Measurements from ENCODE around the gene FOXP1. TPM values are rescaled to one million over a fixed set of nuclear protein-coding genes. Genes with fewer than 3 reads are reported as not detected.

Gene FOXP1
- total RNA-seq, 4 donors from 2014 or later: 13.2 to 46.6 (median 29.2) TPM

DNA sequence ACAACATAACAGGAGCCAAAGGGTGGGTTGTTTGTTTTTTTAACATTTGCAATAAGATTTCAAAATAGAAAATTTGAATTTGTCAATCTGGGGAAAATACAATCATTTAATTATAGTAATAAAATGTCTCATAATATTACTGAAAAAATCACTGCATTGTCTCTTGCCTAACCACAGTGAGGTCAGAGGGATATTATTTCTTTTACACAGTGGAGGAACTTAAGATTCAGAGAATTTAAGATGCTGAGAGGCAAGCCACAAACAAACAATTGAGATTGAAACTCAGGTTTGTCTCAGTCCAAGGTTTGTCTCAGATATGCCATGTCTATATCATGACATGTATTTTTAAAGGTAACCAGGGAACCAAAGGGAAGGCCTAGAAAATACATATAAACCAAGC is 428.7 kb downstream of the FOXP1 start:
- no peaks in the 10 kb centered on the region for H3K4me1 ChIP-seq
- DNase-seq: no peak
- intact Hi-C loops (cut with DNase I; ENCODE audit: low total_unique reads) (no loop called here), in situ Hi-C loops (cut with MboI; ENCODE audit: low sequenced_read_pairs in 4 of 4) (no loop called here)
- no peak overlapping the region for H3K4me3 ChIP-seq
- no peaks in the 10 kb centered on the region for H3K9me3 ChIP-seq
- no peaks in the 10 kb centered on the region for H3K27me3 ChIP-seq
- TF ChIP-seq, protein P1, sequence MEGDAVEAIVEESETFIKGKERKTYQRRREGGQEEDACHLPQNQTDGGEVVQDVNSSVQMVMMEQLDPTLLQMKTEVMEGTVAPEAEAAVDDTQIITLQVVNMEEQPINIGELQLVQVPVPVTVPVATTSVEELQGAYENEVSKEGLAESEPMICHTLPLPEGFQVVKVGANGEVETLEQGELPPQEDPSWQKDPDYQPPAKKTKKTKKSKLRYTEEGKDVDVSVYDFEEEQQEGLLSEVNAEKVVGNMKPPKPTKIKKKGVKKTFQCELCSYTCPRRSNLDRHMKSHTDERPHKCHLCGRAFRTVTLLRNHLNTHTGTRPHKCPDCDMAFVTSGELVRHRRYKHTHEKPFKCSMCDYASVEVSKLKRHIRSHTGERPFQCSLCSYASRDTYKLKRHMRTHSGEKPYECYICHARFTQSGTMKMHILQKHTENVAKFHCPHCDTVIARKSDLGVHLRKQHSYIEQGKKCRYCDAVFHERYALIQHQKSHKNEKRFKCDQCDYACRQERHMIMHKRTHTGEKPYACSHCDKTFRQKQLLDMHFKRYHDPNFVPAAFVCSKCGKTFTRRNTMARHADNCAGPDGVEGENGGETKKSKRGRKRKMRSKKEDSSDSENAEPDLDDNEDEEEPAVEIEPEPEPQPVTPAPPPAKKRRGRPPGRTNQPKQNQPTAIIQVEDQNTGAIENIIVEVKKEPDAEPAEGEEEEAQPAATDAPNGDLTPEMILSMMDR (IDR thresholded peaks at IDR 0.05 in 4 of 5, conservative IDR thresholded peaks at IDR 0.05 in 1 of 5): no peak
- no peak for TF ChIP-seq POLR2A (IDR thresholded peaks at IDR 0.05)
- H3K36me3 ChIP-seq: no peaks in the 10 kb centered on the region
- H3K27ac ChIP-seq: no peak overlapping the region
- no peak for ATAC-seq

DNA sequence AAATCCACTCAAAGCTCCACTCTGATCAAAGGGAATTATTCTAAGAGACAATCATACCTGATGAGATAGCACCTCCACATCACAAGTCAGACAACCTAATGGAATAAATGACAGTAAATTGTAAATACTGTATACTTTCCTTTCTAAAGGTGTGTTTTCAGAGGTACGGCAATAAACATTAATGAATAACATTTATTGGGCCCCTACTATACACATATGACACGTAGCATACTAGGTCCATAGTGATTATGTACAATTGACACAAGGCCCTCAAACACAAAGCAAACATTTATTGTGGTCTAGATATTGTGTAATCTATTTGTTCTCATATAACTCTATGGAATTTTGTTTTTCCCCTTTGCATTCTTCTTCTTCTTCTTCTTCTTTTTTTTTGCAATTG is 429.8 kb downstream of the FOXP1 start:
- ATAC-seq: no peak
- Histone ChIP-seq H3K27ac (no peak overlapping the region), H3K9me3 (no peaks in the 10 kb centered on the region), H3K36me3 (no peaks in the 10 kb centered on the region), H3K4me1 (no peaks in the 10 kb centered on the region), H3K4me3 (no peak overlapping the region), H3K27me3 (no peaks in the 10 kb centered on the region)
- in situ Hi-C loops (cut with MboI; ENCODE audit: low sequenced_read_pairs in 4 of 4): no loop called here
- DNase-seq: no peak
- intact Hi-C loops (cut with DNase I; ENCODE audit: low total_unique reads): no loop called here
- TF ChIP-seq POLR2A (IDR thresholded peaks at IDR 0.05): no peak
- TF ChIP-seq, protein P1 (IDR thresholded peaks at IDR 0.05 in 4 of 5, conservative IDR thresholded peaks at IDR 0.05 in 1 of 5): no peak

DNA sequence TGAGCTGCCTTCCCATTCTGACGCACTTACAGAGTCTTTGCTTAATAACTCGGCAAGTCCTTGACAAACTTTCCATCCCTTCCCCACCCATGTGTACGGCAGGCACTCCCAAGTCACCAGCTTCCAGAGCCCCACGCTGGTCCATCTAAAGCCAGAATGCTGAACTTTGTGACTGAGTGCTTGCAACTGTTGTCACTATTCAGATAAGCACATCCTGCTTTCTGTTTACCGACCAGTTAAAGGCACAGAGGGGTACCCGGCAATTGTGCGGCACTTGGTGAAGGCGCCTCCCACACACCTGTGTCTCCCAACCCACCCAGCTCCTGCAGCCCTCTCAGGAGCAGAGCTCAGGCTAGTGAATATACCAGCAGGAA is 430.6 kb downstream of the FOXP1 start:
- Histone ChIP-seq H3K4me3 (no peak overlapping the region), H3K27me3 (no peaks in the 10 kb centered on the region), H3K9me3 (no peaks in the 10 kb centered on the region), H3K4me1 (no peaks in the 10 kb centered on the region), H3K36me3 (no peaks in the 10 kb centered on the region), H3K27ac (no peak overlapping the region)
- no peak for ATAC-seq
- intact Hi-C loops (cut with DNase I; ENCODE audit: low total_unique reads): no loop called here
- no peak for TF ChIP-seq POLR2A (IDR thresholded peaks at IDR 0.05)
- TF ChIP-seq, protein P1 (IDR thresholded peaks at IDR 0.05 in 4 of 5, conservative IDR thresholded peaks at IDR 0.05 in 1 of 5): no peak
- no peak for DNase-seq
- in situ Hi-C loops (cut with MboI; ENCODE audit: low sequenced_read_pairs in 4 of 4): no loop called here

DNA sequence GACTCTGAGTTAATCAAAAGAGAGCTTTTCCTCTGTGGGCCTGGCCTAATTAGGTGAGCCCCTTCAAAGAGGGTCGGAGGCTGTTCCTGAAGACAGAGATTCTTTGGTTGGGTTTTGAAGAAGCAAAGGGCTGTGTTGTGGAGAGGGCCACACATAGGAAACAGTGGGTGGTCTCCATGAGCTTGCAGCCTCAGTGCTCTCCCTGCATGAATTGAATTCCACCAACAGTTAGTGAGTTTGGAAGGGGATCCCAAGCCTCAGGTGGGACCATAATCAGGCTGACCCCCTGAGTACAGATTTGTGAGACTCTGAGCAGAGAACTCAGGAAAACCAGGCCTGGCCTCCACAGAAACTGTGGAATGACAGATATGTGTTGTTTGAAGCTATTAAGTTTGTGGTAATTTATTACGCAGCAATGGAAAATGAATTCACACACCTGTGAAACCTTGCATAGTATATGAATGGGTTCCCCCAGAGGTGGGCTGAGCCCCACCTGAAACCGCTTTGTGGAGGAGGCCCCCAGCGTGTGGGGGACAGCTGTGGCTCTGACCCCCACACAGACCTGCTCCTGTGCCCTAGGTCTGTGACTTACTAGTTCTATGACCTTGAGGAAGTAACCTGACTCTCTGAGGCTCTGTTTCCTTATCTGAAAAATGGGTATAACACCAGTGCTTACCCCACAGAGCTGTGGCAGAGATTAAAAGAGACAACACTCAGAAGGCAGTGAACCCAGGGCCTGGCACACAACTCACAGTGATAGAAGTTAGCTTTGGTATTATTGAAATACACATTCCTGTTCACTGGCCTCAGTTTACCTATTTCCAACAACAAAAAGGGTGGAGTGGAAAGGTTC is 431.3 kb downstream of the FOXP1 start:
- Histone ChIP-seq H3K4me3 (no peak overlapping the region), H3K4me1 (no peaks in the 10 kb centered on the region), H3K9me3 (no peaks in the 10 kb centered on the region), H3K36me3 (no peaks in the 10 kb centered on the region), H3K27ac (no peak overlapping the region), H3K27me3 (no peaks in the 10 kb centered on the region)
- in situ Hi-C loops (cut with MboI; ENCODE audit: low sequenced_read_pairs in 4 of 4) (no loop called here), intact Hi-C loops (cut with DNase I; ENCODE audit: low total_unique reads) (no loop called here)
- TF ChIP-seq POLR2A (IDR thresholded peaks at IDR 0.05): no peak
- TF ChIP-seq, protein P1 (IDR thresholded peaks at IDR 0.05 in 4 of 5, conservative IDR thresholded peaks at IDR 0.05 in 1 of 5): no peak
- ATAC-seq (no peak), DNase-seq (no peak)
